OCI-M1 (cell line): ENCODE results near the gene GGACT.
A peak's percentile ranks its signal among the peaks of the same experiment; 100 is the strongest.

Experiments
- DNase-seq: peaks from one replicate; lab custom pipeline; 2025; lab: John Stamatoyannopoulos, UW

GGACT gene

GRCh38 chr13:100513171-100513570 lies 75.4 kb downstream of the GGACT start:
- DNase-seq: no peak

- DNase-seq: no peak
Measured at GRCh38 chr13:100512422-100512821, 76.2 kb downstream of the GGACT start.

GRCh38 chr13:100511466-100511865 lies 77.1 kb downstream of the GGACT start:
- no peak for DNase-seq

DNA sequence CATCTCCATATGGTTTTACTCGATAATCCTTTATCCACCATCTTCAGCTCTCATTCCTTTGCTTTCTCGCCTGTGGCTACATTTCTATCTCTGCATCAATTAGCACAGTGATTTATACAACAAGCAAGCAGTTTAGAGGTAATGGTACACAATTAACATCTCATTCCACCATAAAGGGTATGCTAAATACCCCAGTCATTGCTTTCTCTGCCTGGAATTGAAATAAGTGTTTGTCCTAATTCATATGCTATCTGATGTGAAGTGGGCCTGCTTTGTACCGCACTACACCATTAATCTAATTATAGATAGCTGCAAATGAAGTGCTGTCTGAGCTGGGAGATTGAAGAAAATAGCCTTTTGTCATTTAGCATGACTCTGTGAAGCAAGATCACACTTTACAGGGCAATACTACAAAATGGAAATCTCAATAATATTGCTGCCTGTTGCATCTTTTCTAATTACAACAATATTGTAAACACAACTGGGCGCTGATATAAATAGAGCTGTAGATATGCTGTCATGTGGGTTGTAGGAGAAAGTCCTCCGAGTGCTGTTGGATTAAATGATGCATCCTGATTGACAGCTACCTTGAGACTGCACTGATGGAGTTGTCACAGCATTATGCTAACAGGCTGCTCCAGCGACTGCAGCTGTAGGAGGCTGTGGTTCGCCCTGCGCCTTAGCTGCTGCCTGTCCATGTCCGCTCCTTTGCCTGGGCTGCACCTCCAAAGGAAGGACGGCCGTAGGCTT lies 78.2 kb downstream of the GGACT start:
- no peak for DNase-seq

- no peak for DNase-seq
Measured at GRCh38 chr13:100508996-100509395, 79.6 kb downstream of the GGACT start.

DNA sequence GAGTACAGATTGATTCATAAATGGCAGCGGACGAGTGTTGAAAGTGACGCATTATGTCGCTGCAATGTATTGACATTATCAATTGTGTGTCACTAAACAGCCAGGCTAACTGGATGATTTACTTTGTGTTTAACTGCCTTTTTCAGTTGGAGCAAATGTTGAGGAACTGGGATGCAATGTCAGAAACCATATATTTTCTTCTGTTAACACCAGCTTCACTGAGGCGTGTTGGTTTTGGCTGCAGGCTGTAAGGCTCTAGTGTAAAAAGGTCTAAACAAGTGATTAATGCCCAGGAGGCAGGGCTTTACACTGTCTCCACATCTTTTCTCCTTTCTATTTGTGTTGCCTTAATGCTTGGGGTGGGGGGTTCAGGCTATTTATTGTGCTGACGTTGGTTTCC lies 80.1 kb downstream of the GGACT start:
- DNase-seq: no peak

DNA sequence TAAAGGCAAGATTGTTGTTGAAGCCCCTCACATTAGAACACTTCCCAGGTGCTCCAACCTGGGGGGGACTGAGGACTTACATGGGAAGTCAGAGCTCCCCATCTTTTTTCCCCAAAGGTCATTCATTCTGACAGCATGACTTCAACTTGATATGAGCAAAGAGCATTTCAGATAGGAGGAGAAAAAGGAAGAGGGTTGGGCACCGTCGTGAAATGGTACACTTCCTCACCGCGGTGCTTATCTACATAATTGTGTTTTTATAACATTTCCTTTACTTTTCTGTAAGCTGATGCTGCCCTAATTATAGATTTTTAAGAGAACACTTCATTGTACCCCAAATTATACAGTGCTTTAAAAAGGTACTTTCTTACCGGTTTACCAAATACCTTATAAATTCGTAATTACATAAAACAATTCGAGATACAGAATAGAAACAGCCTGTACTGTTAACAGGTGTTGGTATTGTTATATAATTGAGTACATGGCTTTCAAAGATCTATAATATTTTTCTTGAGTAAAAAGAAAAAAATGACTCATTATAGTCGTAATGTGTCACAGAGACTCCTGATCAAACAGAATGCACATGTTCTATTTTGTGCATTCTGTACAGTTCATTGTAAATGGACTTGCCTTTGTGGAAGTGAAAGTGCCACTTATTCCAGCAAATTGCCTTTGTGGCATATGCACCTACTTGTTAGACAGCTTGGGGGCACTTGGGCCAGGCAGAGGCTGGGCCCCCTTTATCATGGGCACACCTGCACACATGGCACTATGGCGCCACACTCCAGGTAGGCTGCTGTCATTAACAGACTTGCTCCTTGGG lies 81.8 kb downstream of the GGACT start:
- peak; percentile 31 for DNase-seq

- no peak for DNase-seq
Measured at GRCh38 chr13:100506154-100506553, 82.4 kb downstream of the GGACT start.

DNA sequence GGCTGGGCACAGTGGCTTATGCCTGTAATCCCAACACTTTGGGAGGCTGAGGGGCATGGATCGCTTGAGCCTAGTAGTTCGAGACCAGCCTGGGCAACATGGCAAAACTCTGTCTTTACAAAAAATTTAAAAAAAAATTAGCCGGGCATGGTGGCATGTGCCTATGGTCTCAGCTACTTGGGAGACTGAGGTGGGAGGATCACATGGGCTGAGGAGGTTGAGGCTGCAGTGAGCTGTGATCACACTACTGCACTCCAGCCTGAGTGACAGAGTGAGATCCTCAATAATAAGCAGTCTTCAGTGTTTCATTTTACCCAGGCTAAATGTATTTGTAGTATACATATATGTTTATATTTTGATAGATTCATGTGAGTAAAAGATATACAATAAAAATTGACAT lies 85.0 kb downstream of the GGACT start:
- DNase-seq: no peak

DNA sequence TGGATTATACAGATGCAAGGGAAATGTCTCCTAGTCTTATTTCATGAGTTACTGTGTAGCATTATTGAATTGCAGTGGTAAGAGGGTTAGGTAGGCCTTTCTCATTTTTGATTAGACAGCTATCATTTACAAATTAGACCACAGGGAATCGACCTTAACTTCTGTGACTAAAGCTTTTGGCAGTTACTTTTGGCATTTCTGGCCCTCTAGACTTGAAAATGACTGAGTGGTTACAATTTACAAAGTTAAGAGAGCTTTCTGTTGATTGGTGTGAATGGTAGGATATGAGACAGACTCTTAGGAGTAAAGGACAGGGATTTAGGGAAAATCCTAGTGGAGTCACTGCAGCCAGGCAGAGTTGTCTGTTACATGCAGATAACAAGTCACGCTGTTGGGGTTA lies 86.1 kb downstream of the GGACT start:
- peak; percentile 51 for DNase-seq

DNA sequence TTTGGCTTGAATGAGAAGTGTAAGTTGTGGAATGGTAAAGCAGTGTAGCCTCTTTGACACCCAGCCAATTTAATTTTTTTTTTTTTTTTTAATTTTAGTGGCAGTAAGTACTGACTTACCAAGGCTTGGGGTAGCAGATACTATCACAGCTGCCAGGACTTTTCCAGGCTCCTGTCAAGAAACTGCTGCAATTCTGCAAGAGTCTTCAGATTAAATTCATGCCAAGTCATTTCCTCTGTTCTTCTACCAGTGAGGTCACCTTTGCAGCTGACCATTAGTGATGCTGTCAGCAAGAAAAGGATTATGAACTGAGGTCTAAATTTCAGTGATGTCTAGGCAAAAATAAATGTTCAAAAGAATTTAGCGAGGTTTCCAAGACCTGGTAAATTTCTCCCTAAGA lies 91.2 kb downstream of the GGACT start:
- peak; percentile 66 for DNase-seq

GRCh38 chr13:100495455-100495854 lies 93.1 kb downstream of the GGACT start:
- DNase-seq: peak; percentile 30

GRCh38 chr13:100493418-100493817 lies 95.2 kb downstream of the GGACT start:
- no peak for DNase-seq

DNA sequence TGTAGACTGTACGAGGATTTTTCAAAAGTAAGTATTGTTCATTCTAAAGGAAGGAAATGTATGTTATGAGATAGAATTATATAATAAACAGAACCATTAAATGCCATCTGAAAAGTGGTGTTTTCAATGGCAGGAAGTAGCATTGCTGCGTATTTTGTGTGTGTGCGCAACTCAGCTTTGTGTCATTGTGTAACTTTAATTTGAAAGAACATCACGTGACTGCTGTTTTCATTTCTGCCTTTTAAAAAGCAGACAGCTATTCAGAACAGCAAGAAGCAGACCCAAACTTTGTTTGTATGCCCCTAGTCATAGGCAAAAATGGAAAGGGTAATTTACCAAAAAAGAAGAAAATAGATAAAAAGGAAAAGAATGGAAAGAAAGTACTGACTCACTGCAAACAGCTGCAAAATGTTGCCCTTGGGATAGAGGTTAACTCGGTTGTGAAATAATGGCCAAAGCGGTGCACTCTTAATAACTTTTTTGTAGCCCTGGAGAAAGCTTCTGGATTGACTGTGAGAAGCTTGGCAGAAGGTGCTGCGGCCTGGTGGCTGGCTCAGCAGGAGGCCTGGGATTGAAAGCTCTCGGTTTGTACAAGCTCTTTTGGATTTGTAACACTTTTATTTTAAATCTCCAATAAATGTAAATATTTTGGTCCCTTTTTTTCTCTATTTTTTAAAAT lies 97.3 kb downstream of the GGACT start:
- no peak for DNase-seq

- no peak for DNase-seq
Measured at GRCh38 chr13:100490692-100491091, 97.9 kb downstream of the GGACT start.

- no peak for DNase-seq
Measured at GRCh38 chr13:100485265-100485664, 103.3 kb downstream of the GGACT start.

GRCh38 chr13:100484702-100485101 lies 103.9 kb downstream of the GGACT start:
- DNase-seq: peak; percentile 27

GRCh38 chr13:100483841-100484381 lies 104.7 kb downstream of the GGACT start:
- DNase-seq: no peak

DNA sequence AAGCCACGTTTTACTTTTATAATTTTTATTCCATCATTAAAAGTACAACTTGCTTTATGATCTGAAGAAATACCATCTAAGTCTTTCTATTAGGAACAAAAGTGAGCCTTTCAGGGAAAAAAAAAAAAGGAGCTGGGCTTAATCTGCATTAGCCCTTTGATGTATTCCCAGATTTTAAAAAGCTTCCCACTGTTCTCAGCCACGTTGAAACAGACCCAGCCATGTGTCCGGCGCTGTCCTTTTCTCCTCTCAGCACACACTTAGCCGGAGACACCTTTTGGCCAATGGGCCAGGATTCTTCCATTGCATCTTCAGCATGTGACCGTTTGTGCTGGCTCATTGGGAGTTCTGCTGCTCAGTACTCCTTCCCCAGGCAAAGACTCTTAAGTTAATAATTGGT lies 105.5 kb downstream of the GGACT start:
- no peak for DNase-seq

- DNase-seq: no peak
Measured at GRCh38 chr13:100480676-100481075, 107.9 kb downstream of the GGACT start.
